GM19452 (cell line): ENCODE measurements around the gene PRKAG1.
A peak's percentile ranks its signal among the peaks of the same experiment; 100 is the strongest.

ENCODE experiments used
- ATAC-seq: cut with Tn5 transposase; IDR thresholded peaks from one replicate; pipeline ENCODE4 v1.9.1; 2021; ENCODE audit not compliant: unreplicated experiment

The PRKAG1 gene

GRCh38 chr12:49032679-49033447 is 14.3 kb upstream of the PRKAG1 start:
- no peak for ATAC-seq

- no peak for ATAC-seq
These were observed 13.7 kb upstream of the PRKAG1 start for GRCh38 chr12:49032276-49032675.

GRCh38 chr12:49031573-49032161 is 13.1 kb upstream of the PRKAG1 start:
- no peak for ATAC-seq

GRCh38 chr12:49030714-49031572 is 12.4 kb upstream of the PRKAG1 start:
- no peak for ATAC-seq

- no peak for ATAC-seq
These were observed 11.5 kb upstream of the PRKAG1 start for GRCh38 chr12:49030119-49030518.

- no peak for ATAC-seq
These were observed 10.2 kb upstream of the PRKAG1 start for GRCh38 chr12:49028666-49029275.

GRCh38 chr12:49027846-49028555 is 9.4 kb upstream of the PRKAG1 start:
- ATAC-seq = no peak

GRCh38 chr12:49026678-49027480 is 8.3 kb upstream of the PRKAG1 start:
- no peak for ATAC-seq

GRCh38 chr12:49026101-49026500 is 7.5 kb upstream of the PRKAG1 start:
- ATAC-seq = no peak

- ATAC-seq = no peak
These were observed 6.9 kb upstream of the PRKAG1 start for GRCh38 chr12:49025463-49025862.

- ATAC-seq = no peak
These were observed 6.0 kb upstream of the PRKAG1 start for GRCh38 chr12:49024543-49024942.

GRCh38 chr12:49023812-49024211 is 5.2 kb upstream of the PRKAG1 start:
- no peak for ATAC-seq

GRCh38 chr12:49022558-49023178 is 4.1 kb upstream of the PRKAG1 start:
- ATAC-seq = no peak

GRCh38 chr12:49021292-49021915 is 2.8 kb upstream of the PRKAG1 start:
- ATAC-seq = no peak

GRCh38 chr12:49020441-49020840 is 1.9 kb upstream of the PRKAG1 start:
- no peak for ATAC-seq

- no peak for ATAC-seq
These were observed 1.1 kb upstream of the PRKAG1 start for GRCh38 chr12:49019443-49020324.

GRCh38 chr12:49019120-49019430 is 499 bp upstream of the PRKAG1 start:
- ATAC-seq = peak; percentile 14

- ATAC-seq = no peak
These were observed 700 bp downstream of the PRKAG1 start for GRCh38 chr12:49017891-49018260.
